SK-N-SH (cell line): ENCODE results near the gene PILRB.

ENCODE experiments used
- ELF1 ChIP-seq: IDR thresholded peaks from 2 replicates; pipeline ENCODE4 v1.4.0; 2012
- EZH2phosphoT487 ChIP-seq: fragments of 200-600 bp; sonication (generic); IDR thresholded peaks from 2 replicates; pipeline ENCODE4 v1.6.1; 2017; ENCODE audit warnings: low read depth, mixed run types, mild to moderate bottlenecking, antibody characterized with exemption, moderate library complexity, borderline replicate concordance
- GABPA ChIP-seq: IDR thresholded peaks from 2 replicates; pipeline ENCODE4 v1.4.0; 2012; ENCODE audit warnings: low read depth, mild to moderate bottlenecking
- MXI1 ChIP-seq: IDR thresholded peaks from 2 replicates; pipeline ENCODE4 v1.6.1; 2012; ENCODE audit warnings: mild to moderate bottlenecking, low read depth, low read length, improper control_type of control experiment
- POLR2AphosphoS5 ChIP-seq: IDR thresholded peaks from 2 replicates; pipeline ENCODE4 v1.6.1; 2012; ENCODE audit warnings: low read depth, low read length
- SMC3 ChIP-seq: IDR thresholded peaks from 2 replicates; pipeline ENCODE4 v1.6.1; 2012; ENCODE audit warnings: low read depth, low read length, improper control_type of control experiment
- YY1 ChIP-seq: IDR thresholded peaks from 2 replicates; pipeline ENCODE4 v1.4.0; 2012; ENCODE audit warnings: low read depth, mild to moderate bottlenecking
- TF ChIP-seq, protein P1 (sequence below): fragments of 200-600 bp; sonication (generic); IDR thresholded peaks from 2 replicates; pipeline ENCODE4 v1.6.1; 2017; ENCODE audit warnings: antibody characterized with exemption, mild to moderate bottlenecking, moderate library complexity
- TF ChIP-seq, protein P2 (sequence below): fragments of 150-350 bp; IDR thresholded peaks from 2 replicates; pipeline ENCODE4 v1.6.1; 2016; ENCODE audit warnings: mild to moderate bottlenecking, low read depth, low read length
- TF ChIP-seq, protein P3 (sequence below): IDR thresholded peaks from 2 replicates; pipeline ENCODE4 v1.4.0; 2012; ENCODE audit warnings: low read depth
- TF ChIP-seq, protein P4 (sequence below): fragments of 150-350 bp; IDR thresholded peaks from 2 replicates; pipeline ENCODE4 v1.6.1; 2017; ENCODE audit warnings: antibody characterized with exemption, low read length, low read depth, borderline replicate concordance

DNA sequence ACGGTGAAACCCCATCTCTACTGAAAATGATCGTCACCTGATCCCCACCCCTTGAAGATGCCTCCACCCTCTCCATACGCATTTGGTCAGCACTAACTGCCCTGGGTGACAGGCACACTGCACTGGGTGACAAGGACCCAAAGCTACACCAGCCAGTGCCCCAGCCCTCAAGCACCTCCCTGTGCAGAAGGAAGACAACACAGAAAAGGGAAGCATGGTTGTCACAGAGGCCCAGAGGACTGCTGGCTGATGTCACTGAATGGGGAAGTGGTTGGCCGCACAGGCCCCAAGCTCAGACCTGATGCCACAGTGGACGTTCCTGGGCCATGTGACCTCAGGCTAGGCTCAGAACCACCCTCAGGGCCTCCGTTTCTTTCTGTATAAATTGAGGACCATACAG lies 11.2 kb downstream of the PILRB start:
- TF ChIP-seq, protein P1, sequence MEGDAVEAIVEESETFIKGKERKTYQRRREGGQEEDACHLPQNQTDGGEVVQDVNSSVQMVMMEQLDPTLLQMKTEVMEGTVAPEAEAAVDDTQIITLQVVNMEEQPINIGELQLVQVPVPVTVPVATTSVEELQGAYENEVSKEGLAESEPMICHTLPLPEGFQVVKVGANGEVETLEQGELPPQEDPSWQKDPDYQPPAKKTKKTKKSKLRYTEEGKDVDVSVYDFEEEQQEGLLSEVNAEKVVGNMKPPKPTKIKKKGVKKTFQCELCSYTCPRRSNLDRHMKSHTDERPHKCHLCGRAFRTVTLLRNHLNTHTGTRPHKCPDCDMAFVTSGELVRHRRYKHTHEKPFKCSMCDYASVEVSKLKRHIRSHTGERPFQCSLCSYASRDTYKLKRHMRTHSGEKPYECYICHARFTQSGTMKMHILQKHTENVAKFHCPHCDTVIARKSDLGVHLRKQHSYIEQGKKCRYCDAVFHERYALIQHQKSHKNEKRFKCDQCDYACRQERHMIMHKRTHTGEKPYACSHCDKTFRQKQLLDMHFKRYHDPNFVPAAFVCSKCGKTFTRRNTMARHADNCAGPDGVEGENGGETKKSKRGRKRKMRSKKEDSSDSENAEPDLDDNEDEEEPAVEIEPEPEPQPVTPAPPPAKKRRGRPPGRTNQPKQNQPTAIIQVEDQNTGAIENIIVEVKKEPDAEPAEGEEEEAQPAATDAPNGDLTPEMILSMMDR = no peak
- TF ChIP-seq MXI1 (no peak), POLR2AphosphoS5 (no peak), SMC3 (no peak), YY1 (no peak), EZH2phosphoT487 (no peak), GABPA (no peak), ELF1 (no peak)
- TF ChIP-seq, protein P2, sequence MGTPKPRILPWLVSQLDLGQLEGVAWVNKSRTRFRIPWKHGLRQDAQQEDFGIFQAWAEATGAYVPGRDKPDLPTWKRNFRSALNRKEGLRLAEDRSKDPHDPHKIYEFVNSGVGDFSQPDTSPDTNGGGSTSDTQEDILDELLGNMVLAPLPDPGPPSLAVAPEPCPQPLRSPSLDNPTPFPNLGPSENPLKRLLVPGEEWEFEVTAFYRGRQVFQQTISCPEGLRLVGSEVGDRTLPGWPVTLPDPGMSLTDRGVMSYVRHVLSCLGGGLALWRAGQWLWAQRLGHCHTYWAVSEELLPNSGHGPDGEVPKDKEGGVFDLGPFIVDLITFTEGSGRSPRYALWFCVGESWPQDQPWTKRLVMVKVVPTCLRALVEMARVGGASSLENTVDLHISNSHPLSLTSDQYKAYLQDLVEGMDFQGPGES = no peak
- TF ChIP-seq, protein P3, sequence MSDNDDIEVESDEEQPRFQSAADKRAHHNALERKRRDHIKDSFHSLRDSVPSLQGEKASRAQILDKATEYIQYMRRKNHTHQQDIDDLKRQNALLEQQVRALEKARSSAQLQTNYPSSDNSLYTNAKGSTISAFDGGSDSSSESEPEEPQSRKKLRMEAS = no peak
- TF ChIP-seq, protein P4, sequence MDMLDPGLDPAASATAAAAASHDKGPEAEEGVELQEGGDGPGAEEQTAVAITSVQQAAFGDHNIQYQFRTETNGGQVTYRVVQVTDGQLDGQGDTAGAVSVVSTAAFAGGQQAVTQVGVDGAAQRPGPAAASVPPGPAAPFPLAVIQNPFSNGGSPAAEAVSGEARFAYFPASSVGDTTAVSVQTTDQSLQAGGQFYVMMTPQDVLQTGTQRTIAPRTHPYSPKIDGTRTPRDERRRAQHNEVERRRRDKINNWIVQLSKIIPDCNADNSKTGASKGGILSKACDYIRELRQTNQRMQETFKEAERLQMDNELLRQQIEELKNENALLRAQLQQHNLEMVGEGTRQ = no peak
